SK-N-SH (cell line): ENCODE measurements around the gene WHRN.

Source experiments
- GABPA ChIP-seq: IDR thresholded peaks from 2 replicates; pipeline ENCODE4 v1.4.0; 2012; ENCODE audit warnings: low read depth, mild to moderate bottlenecking
- JUND ChIP-seq: IDR thresholded peaks from 2 replicates; pipeline ENCODE4 v1.4.0; 2012
- POLR2AphosphoS5 ChIP-seq: IDR thresholded peaks from 2 replicates; pipeline ENCODE4 v1.6.1; 2012; ENCODE audit warnings: low read depth, low read length
- TAF1 ChIP-seq: IDR thresholded peaks from 2 replicates; pipeline ENCODE4 v1.6.1; 2012; ENCODE audit warnings: low read depth, mild to moderate bottlenecking, low read length, moderate library complexity, borderline replicate concordance
- USF1 ChIP-seq: IDR thresholded peaks from 2 replicates; pipeline ENCODE4 v1.4.0; 2012; ENCODE audit warnings: low read depth, borderline replicate concordance
- TF ChIP-seq, protein P1 (sequence below): fragments of 200-600 bp; sonication (generic); IDR thresholded peaks from 2 replicates; pipeline ENCODE4 v1.6.1; 2017; ENCODE audit warnings: antibody characterized with exemption, mild to moderate bottlenecking, moderate library complexity

GRCh38 chr9:114460513-114461199 lies 44.6 kb downstream of the WHRN start:
- no peak for TF ChIP-seq GABPA
- no peak for TF ChIP-seq POLR2AphosphoS5
- no peak for TF ChIP-seq JUND
- TF ChIP-seq, protein P1, sequence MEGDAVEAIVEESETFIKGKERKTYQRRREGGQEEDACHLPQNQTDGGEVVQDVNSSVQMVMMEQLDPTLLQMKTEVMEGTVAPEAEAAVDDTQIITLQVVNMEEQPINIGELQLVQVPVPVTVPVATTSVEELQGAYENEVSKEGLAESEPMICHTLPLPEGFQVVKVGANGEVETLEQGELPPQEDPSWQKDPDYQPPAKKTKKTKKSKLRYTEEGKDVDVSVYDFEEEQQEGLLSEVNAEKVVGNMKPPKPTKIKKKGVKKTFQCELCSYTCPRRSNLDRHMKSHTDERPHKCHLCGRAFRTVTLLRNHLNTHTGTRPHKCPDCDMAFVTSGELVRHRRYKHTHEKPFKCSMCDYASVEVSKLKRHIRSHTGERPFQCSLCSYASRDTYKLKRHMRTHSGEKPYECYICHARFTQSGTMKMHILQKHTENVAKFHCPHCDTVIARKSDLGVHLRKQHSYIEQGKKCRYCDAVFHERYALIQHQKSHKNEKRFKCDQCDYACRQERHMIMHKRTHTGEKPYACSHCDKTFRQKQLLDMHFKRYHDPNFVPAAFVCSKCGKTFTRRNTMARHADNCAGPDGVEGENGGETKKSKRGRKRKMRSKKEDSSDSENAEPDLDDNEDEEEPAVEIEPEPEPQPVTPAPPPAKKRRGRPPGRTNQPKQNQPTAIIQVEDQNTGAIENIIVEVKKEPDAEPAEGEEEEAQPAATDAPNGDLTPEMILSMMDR, result no peak
- TF ChIP-seq USF1, result no peak
- no peak for TF ChIP-seq TAF1
